Central memory CD8-positive, alpha-beta T cell (primary cell): ENCODE measurements around the gene NUFIP2.

ENCODE experiments used
- ATAC-seq: fragments of 150-1000 bp; cut with Tn5 transposase; replicated peaks from 2 replicates; pipeline ENCODE4 v1.10.0; 2022; ENCODE audit warnings: mild to moderate bottlenecking, moderate FRiP score, moderate number of reproducible peaks; ENCODE audit not compliant: poor library complexity, severe bottlenecking; ENCODE audit errors: extremely low read depth
- DNase-seq, 2 donors: peaks; one replicate each; pipeline ENCODE4 v3.0.0; 2021; ENCODE audit warnings: low spot score in 2 of 2
- H3K27ac Mint-ChIP-seq: one replicate; pipeline ENCODE4 v1.8.0; 2022; ENCODE audit warnings: low read depth, mild to moderate bottlenecking, moderate library complexity, mixed read lengths
- H3K27me3 Mint-ChIP-seq: one replicate; pipeline ENCODE4 v1.8.0; 2022; ENCODE audit warnings: mixed read lengths
- H3K36me3 Mint-ChIP-seq: one replicate; pipeline ENCODE4 v1.8.0; 2022; ENCODE audit warnings: mild to moderate bottlenecking, moderate library complexity, mixed read lengths; ENCODE audit not compliant: insufficient read depth
- H3K4me1 Mint-ChIP-seq: one replicate; pipeline ENCODE4 v1.8.0; 2022; ENCODE audit warnings: mixed read lengths
- H3K4me3 Mint-ChIP-seq: one replicate; pipeline ENCODE4 v1.8.0; 2022; ENCODE audit warnings: mild to moderate bottlenecking, moderate library complexity, mixed read lengths
- H3K9me3 Mint-ChIP-seq: one replicate; pipeline ENCODE4 v1.8.0; 2022; ENCODE audit warnings: mixed read lengths

The NUFIP2 gene

GRCh38 chr17:29257756-29258155 lies 36.2 kb downstream of the NUFIP2 start:
- no peaks in the 10 kb centered on the region for H3K9me3 Mint-ChIP-seq
- H3K4me1 Mint-ChIP-seq, result peaks cover 35% of the 10 kb centered on the region
- DNase-seq (no peak), ATAC-seq (no peak)
- H3K4me3 Mint-ChIP-seq, result no peak overlapping the region
- no peaks in the 10 kb centered on the region for H3K27me3 Mint-ChIP-seq
- no peak overlapping the region for H3K27ac Mint-ChIP-seq
- H3K36me3 Mint-ChIP-seq, result peaks cover 46% of the 10 kb centered on the region

- H3K36me3 Mint-ChIP-seq, result peaks cover 41% of the 10 kb centered on the region
- no peaks in the 10 kb centered on the region for H3K27me3 Mint-ChIP-seq
- no peak overlapping the region for H3K4me3 Mint-ChIP-seq
- peak overlapping the region; percentile 62 for H3K27ac Mint-ChIP-seq
- ATAC-seq, result no peak
- H3K9me3 Mint-ChIP-seq, result no peaks in the 10 kb centered on the region
- H3K4me1 Mint-ChIP-seq, result peaks cover 32% of the 10 kb centered on the region
- DNase-seq, result no peak
Observed at GRCh38 chr17:29256735-29257466, 37.0 kb downstream of the NUFIP2 start.

DNA sequence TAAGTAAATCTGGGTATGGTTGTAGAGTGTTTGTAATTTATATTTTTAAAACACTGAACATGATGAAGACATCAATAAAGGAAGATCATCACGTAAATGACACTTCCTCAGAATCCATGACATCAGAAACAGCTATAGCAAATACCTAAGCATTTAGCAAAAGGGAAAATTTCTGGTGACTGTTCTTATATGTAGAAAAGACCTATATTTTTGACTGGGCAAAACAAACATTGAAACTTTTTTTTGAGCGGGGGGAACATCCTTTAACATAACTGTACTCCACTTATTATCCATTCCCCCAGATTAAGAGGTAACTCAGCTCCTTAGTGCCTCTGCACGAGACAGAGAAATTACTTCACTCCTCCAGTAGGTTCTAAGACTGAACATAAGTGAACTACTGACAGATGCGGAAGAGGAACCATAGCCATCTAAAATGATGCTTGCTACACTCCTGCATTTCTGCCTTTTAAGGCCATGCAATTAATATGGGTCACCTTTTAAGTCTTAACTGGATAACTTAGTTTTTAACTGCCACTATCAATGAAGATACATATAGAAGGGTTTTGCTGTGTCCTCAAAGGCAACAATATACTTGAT lies 37.9 kb downstream of the NUFIP2 start:
- peaks cover 32% of the 10 kb centered on the region for H3K36me3 Mint-ChIP-seq
- ATAC-seq, result no peak
- no peak overlapping the region for H3K4me3 Mint-ChIP-seq
- peaks cover 25% of the 10 kb centered on the region for H3K4me1 Mint-ChIP-seq
- no peak for DNase-seq
- no peak overlapping the region for H3K27ac Mint-ChIP-seq
- H3K9me3 Mint-ChIP-seq, result no peaks in the 10 kb centered on the region
- no peaks in the 10 kb centered on the region for H3K27me3 Mint-ChIP-seq

GRCh38 chr17:29253037-29253436 lies 40.9 kb downstream of the NUFIP2 start:
- DNase-seq (no peak), ATAC-seq (no peak)
- H3K4me3 Mint-ChIP-seq, result no peak overlapping the region
- peaks cover 17% of the 10 kb centered on the region for H3K36me3 Mint-ChIP-seq
- no peaks in the 10 kb centered on the region for H3K9me3 Mint-ChIP-seq
- H3K27me3 Mint-ChIP-seq, result no peaks in the 10 kb centered on the region
- H3K4me1 Mint-ChIP-seq, result peaks cover 12% of the 10 kb centered on the region
- H3K27ac Mint-ChIP-seq, result no peak overlapping the region

- H3K27ac Mint-ChIP-seq, result no peak overlapping the region
- H3K4me3 Mint-ChIP-seq, result no peak overlapping the region
- H3K27me3 Mint-ChIP-seq, result no peaks in the 10 kb centered on the region
- H3K36me3 Mint-ChIP-seq, result peaks cover 12% of the 10 kb centered on the region
- no peaks in the 10 kb centered on the region for H3K9me3 Mint-ChIP-seq
- no peak for ATAC-seq
- H3K4me1 Mint-ChIP-seq, result peaks cover 6% of the 10 kb centered on the region
- no peak for DNase-seq
Observed at GRCh38 chr17:29252101-29252791, 41.7 kb downstream of the NUFIP2 start.

DNA sequence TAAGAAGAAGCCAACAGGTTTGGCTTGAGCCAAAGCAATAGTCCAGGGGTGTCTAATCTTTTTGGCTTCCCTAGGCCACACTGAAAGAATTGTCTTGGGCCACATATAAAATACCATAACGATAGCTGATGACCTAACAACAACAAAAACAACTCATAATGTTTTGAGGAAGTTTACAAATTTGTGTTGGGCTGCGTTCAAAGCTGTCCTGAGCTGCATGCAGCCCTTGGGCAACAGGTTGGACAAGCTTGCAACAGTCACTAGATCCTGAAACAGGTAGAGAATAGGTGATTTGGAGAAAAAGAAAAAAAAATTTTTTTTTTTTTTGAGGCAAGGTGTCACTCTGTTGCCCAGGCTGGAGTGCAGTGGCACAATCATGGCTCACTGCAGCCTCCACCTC lies 42.8 kb downstream of the NUFIP2 start:
- no peak for ATAC-seq
- H3K4me3 Mint-ChIP-seq, result no peak overlapping the region
- no peaks in the 10 kb centered on the region for H3K9me3 Mint-ChIP-seq
- peaks cover 6% of the 10 kb centered on the region for H3K36me3 Mint-ChIP-seq
- H3K4me1 Mint-ChIP-seq, result no peaks in the 10 kb centered on the region
- no peak overlapping the region for H3K27ac Mint-ChIP-seq
- no peak for DNase-seq
- no peaks in the 10 kb centered on the region for H3K27me3 Mint-ChIP-seq

- H3K36me3 Mint-ChIP-seq, result peaks cover 4% of the 10 kb centered on the region
- no peak for DNase-seq
- no peaks in the 10 kb centered on the region for H3K4me1 Mint-ChIP-seq
- H3K9me3 Mint-ChIP-seq, result no peaks in the 10 kb centered on the region
- no peak overlapping the region for H3K27ac Mint-ChIP-seq
- ATAC-seq, result no peak
- no peak overlapping the region for H3K4me3 Mint-ChIP-seq
- H3K27me3 Mint-ChIP-seq, result no peaks in the 10 kb centered on the region
Observed at GRCh38 chr17:29250666-29251065, 43.3 kb downstream of the NUFIP2 start.

GRCh38 chr17:29248845-29249244 lies 45.1 kb downstream of the NUFIP2 start:
- Mint-ChIP-seq H3K27me3 (no peaks in the 10 kb centered on the region), H3K27ac (no peak overlapping the region), H3K4me3 (no peak overlapping the region), H3K4me1 (no peaks in the 10 kb centered on the region), H3K9me3 (no peaks in the 10 kb centered on the region), H3K36me3 (peaks cover 1% of the 10 kb centered on the region)
- no peak for ATAC-seq
- DNase-seq, result no peak

DNA sequence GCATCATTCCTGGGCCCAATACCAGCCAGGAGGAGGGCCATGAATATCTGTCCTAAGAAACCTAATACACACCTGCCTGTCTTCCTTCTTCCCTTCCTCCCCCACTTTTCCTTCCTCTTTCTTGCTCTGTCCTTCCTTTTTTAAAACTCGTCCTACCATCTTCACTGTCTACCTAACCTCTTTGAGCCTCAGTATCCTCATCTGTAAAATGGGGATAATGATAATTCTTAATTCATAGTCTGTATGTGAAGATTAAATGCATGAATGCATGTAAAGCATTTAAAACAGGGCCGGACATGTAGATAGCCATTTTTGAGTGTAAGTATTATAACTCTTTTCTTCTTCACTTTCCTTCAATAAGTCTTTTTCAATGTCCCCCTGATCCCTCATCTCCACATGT lies 46.7 kb downstream of the NUFIP2 start:
- Mint-ChIP-seq H3K27me3 (no peaks in the 10 kb centered on the region), H3K9me3 (no peaks in the 10 kb centered on the region), H3K4me3 (no peak overlapping the region), H3K36me3 (peaks cover 4% of the 10 kb centered on the region), H3K27ac (no peak overlapping the region), H3K4me1 (no peaks in the 10 kb centered on the region)
- DNase-seq (no peak), ATAC-seq (no peak)

DNA sequence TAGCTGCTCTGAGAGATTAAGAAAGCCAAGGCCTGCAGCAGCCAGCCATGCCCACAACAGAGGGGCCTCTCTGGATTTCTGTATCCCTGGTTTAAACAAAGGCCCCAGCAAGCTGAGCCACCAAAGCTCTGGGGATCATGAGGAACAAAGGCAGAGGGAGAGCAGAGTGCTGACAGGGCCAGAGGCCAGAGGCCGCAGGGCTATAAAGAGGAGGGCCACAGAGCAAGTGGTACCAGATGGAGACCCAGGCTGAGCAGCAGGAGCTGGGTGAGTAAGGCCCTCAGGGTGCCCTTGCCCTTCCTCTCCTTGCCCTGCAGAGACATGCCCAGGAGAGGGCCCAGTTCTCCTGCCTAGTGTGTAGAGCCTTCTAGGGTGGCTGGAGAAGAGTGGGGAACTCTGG lies 47.3 kb downstream of the NUFIP2 start, which contains the start of gene CRYBA1:
Gene CRYBA1, plus strand, starts transcription at position 232 of the 400 bp plus-strand sequence. Its CDS starts 5 bp downstream, at position 237.
- no peak within 1 kb of the TSS for H3K27ac Mint-ChIP-seq
- H3K9me3 Mint-ChIP-seq, result no peaks in the 10 kb centered on the region
- no peak for ATAC-seq

GRCh38 chr17:29245401-29245800 lies 48.5 kb downstream of the NUFIP2 start:
- H3K9me3 Mint-ChIP-seq, result no peaks in the 10 kb centered on the region
- no peak overlapping the region for H3K27ac Mint-ChIP-seq
- H3K27me3 Mint-ChIP-seq, result no peaks in the 10 kb centered on the region
- H3K4me3 Mint-ChIP-seq, result no peak overlapping the region
- DNase-seq (no peak), ATAC-seq (no peak)
- H3K36me3 Mint-ChIP-seq, result peaks cover 4% of the 10 kb centered on the region
- no peaks in the 10 kb centered on the region for H3K4me1 Mint-ChIP-seq

More for the DNA sequence above, 47.3 kb downstream of the NUFIP2 start, which contains the start of gene CRYBA1:
- Mint-ChIP-seq H3K27me3 (no peaks in the 10 kb centered on the region), H3K4me3 (no peak within 1 kb of the TSS), H3K36me3 (peaks cover 3% of the 10 kb centered on the region), H3K4me1 (no peaks in the 10 kb centered on the region)
- DNase-seq, result no peak

DNA sequence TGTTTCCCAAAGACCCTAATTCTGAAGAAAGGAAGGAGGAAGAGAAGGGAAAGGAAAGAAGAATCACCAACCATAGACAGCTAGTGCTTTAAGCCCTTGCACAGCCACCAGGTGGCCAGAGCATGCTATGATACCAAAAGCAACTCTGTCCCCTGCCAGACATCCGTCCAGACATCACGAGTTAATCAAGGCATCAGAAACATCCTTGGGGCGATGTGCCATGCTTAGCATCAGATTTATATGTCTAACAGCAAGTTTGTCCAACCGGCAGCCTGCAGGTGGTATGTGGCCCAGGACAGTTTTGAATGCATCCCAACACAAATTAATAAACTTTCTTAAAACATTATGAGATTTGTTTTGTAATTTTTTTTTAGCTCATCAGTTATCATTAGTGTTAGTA lies 50.2 kb downstream of the NUFIP2 start:
- Mint-ChIP-seq H3K9me3 (no peaks in the 10 kb centered on the region), H3K27ac (no peak overlapping the region), H3K4me3 (no peak overlapping the region), H3K36me3 (peaks cover 4% of the 10 kb centered on the region), H3K4me1 (no peaks in the 10 kb centered on the region), H3K27me3 (no peaks in the 10 kb centered on the region)
- DNase-seq, result no peak
- ATAC-seq, result no peak

- Mint-ChIP-seq H3K27me3 (no peaks in the 10 kb centered on the region), H3K36me3 (peaks cover 4% of the 10 kb centered on the region), H3K4me3 (no peak overlapping the region), H3K4me1 (no peaks in the 10 kb centered on the region), H3K27ac (no peak overlapping the region), H3K9me3 (no peaks in the 10 kb centered on the region)
- DNase-seq (no peak), ATAC-seq (no peak)
Observed at GRCh38 chr17:29242790-29243189, 51.2 kb downstream of the NUFIP2 start.
